Subcutaneous adipose tissue (tissue), 4 donors: ENCODE results near the gene SLC5A10. TPM values are rescaled to one million over a fixed set of nuclear protein-coding genes. Genes with fewer than 3 reads are reported as not detected.

ENCODE experiments used
- total RNA-seq, 4 donors: library from RNA; depleted of rRNA; stranded (reverse); fragments of >200 nt; gene quantifications; one replicate each; pipeline ENCODE4 v1.1.0, GENCODE V29; 2016
- TF ChIP-seq, protein P1 (sequence below): fragments of 450-650 bp; IDR thresholded peaks from one replicate; pipeline ENCODE4 v1.5.1; 2016; ENCODE audit warnings: low read depth, mild to moderate bottlenecking, control low read depth, antibody characterized with exemption, moderate library complexity

SLC5A10 gene
- total RNA-seq, 4 donors from 2014 or later = 0.19 TPM; not detected in 3

DNA sequence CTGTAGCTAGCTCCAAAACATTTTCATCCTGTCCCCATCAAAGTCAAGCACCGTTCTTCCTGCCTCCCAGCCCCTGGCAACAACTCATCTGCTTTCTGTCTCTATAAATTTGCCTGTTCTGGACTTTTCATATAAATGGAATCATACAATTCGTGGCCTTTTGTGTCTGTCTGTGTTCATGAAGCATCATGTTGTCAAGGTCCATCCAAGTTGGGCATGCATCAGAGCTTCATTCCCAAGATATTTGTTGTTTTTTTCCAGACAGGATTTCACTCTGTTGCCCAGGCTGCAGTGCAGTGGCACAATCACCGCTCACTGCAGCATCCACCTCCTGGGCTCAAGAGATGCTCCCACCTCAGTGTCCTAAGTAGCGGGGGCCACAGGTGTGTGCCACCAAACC lies 5.9 kb downstream of the SLC5A10 start:
- TF ChIP-seq, protein P1, sequence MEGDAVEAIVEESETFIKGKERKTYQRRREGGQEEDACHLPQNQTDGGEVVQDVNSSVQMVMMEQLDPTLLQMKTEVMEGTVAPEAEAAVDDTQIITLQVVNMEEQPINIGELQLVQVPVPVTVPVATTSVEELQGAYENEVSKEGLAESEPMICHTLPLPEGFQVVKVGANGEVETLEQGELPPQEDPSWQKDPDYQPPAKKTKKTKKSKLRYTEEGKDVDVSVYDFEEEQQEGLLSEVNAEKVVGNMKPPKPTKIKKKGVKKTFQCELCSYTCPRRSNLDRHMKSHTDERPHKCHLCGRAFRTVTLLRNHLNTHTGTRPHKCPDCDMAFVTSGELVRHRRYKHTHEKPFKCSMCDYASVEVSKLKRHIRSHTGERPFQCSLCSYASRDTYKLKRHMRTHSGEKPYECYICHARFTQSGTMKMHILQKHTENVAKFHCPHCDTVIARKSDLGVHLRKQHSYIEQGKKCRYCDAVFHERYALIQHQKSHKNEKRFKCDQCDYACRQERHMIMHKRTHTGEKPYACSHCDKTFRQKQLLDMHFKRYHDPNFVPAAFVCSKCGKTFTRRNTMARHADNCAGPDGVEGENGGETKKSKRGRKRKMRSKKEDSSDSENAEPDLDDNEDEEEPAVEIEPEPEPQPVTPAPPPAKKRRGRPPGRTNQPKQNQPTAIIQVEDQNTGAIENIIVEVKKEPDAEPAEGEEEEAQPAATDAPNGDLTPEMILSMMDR = no peak

DNA sequence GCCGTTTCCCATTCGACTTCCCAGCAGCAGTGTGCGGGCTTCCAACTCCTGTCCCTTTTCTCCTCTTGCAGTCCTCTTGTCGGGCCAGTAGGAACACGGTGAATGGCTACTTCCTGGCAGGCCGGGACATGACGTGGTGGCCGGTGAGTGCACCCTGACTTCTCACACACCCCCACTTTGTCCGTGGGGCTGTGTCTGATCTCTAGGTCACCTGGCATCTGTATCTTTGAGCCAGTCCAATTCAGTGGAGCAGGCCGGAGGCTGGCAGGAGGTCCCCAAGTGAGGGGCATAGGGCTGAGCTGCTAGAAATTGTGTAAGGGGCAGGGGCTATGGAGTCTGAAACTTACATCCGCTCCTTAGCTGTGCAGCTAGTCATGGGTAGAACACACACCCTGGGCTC lies 6.6 kb downstream of the SLC5A10 start:
- TF ChIP-seq, protein P1 = no peak

DNA sequence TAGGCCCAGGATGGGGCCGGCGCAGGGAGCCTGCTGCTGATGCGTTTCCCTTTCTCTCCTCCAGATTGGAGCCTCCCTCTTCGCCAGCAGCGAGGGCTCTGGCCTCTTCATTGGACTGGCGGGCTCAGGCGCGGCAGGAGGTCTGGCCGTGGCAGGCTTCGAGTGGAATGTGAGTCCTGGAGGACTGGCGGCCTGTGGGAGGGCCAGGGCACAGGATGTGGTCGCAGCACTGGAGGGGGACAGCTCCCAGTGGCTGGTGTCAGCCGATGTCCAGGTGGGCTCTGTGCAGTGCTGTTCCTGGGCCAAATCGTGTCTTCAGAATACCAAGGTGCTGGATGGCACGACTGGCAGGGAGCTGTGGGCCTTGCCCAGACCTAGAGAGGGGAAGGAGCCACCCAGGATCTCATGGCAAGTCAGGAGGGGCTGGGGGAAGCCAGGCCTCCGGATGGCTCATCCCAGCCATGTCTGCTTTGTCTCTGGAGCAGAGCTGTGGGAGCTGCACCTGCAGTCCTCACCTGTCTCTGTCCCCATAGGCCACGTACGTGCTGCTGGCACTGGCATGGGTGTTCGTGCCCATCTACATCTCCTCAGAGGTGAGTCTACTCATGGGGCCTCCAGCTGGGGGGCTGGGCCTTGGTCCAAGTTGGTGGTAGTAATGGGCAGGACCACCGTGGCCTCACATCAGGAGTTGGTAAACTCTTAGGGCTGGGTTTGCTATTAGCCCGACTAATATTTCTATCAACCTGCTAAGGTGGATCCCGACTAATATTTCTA lies 7.3 kb downstream of the SLC5A10 start:
- TF ChIP-seq, protein P1 = no peak

DNA sequence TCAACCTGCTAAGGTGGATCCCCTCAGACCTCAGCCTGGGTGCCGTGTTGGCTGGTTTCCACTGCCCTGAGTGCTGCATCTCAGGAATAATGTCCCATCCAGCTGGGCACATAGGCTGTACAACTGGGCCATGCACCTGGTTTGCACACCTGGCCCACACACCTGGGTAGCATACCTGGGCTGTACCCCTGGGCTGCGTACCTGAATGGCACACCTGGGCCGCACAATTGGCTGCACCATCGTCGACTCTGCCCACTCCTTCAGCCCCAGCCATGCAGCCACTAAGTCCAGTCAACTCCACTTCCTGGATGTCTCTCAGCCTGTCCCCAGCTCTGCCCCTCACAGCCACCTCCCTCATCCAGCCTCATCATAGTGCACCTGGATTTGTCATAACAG lies 7.9 kb downstream of the SLC5A10 start:
- TF ChIP-seq, protein P1 = no peak

DNA sequence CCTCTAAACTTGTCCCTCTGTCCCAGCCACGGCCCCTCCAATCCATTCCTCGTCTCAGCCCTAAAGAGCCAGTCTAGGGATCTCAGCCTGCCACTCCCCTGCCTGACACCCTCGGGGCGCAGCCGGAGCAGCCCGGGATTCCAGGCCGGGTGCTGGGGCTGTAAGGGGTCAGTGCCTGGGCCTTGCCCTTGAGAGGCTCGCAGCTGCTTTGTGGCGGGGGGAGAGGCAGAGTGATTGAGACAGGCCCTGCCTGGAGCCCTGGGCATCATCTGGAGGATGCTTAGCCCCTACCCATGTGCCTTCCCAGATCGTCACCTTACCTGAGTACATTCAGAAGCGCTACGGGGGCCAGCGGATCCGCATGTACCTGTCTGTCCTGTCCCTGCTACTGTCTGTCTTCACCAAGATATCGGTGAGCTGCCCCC lies 8.3 kb downstream of the SLC5A10 start:
- TF ChIP-seq, protein P1 = no peak

DNA sequence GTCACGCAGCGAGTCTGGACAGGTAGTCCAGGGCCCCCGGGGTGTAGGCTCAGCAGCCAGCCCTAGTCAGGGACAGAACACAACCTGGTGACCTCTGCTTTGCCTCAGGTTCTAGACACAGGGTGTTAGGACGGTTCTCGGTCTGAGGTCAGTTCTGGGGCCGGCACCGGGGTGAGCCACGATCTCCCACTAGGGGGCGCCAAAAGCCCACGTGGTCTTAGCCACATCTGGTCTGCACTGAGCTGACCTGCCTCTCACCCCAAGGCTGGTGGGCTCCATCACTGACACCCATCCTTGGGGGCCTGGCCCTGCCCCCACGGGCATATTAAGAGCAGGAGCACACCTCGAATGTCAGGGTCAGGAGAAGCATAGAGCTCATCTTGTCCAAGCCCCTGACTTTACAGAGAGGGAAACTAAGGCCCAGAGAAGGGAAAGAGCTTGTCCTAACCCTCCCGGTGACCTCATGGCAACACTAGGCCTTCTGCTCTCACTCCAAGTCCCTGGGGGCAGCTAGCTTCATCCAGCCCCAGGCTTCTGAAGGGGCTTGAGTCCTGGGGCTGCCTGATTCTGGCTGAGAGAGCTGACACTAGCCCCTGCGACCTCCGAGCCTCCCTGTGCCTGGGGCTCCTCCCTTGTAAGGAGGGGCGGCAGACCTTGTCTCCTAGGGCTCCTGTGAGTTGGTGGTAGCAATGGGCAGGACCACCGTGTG lies 9.0 kb downstream of the SLC5A10 start:
- TF ChIP-seq, protein P1 = no peak
